ENCODE measurements around the gene BRD4.

- TF ChIP-seq EZH2 (IDR thresholded peaks at IDR 0.05) (no peak), POLR2AphosphoS5 (IDR thresholded peaks at IDR 0.05; ENCODE audit: borderline replicate concordance, low read depth, low read length) (no peak), FOXP2 (optimal IDR thresholded peaks at IDR 0.05; ENCODE audit: control extremely low read depth, extremely low read length, insufficient read depth) (no peak)
Observed at GRCh38 chr19:15358918-15359317, 26.6 kb upstream of the BRD4 start.
